HepG2 (cell line): Measurements from ENCODE around the gene DCAF8. TPM values are rescaled to one million over a fixed set of nuclear protein-coding genes. Genes with fewer than 3 reads are reported as not detected.

ENCODE experiments used
- ATAC-seq: fragments of 200-7000 bp; cut with Tn5 transposase; 3 replicates; pipeline ENCODE4 v1.9.1; 2020; ENCODE audit warnings: mild to moderate bottlenecking, moderate library complexity
- BruUV-seq: library from RNA; stranded (reverse); fragments of 400-500 nt; replicated peaks from 2 replicates; lab custom pipeline; 2021; lab: Mats Ljungman, UMichigan
- CTCF ChIA-PET: fragments of 300-600 bp; formaldehyde crosslinking; extraction: SDS; loops from one replicate; lab custom pipeline; 2021; ENCODE audit warnings: low total read pairs, inconsistent platforms, low intra/inter-chr PET ratio; lab: Yijun Ruan, JAX
- POLR2A ChIA-PET: fragments of 350-600 bp; sonication (Branson Sonifier 250); formaldehyde crosslinking; loops from one replicate; lab custom pipeline; 2020; ENCODE audit warnings: antibody characterized with exemption, inconsistent platforms; lab: Yijun Ruan, JAX
- DNase-seq: peaks from one replicate; pipeline ENCODE4 v3.0.0-alpha.2; 2015; ENCODE audit warnings: low spot score
- FAIRE-seq: peaks from 3 replicates; lab custom pipeline; 2011; peaks lifted over from hg19 to GRCh38; lab: Jason Lieb, UNC
- H2AFZ ChIP-seq: one replicate; pipeline ENCODE4 v1.6.1; 2011; ENCODE audit warnings: low read length, inconsistent platforms
- H3K27ac ChIP-seq: fragments of 300-600 bp; 3 replicates; pipeline ENCODE4 v1.8.0; 2011; ENCODE audit warnings: mixed run types, mild to moderate bottlenecking, mixed read lengths, low read length, inconsistent platforms; ENCODE audit not compliant: insufficient read depth; ENCODE audit errors: extremely low read length
- H3K27me3 ChIP-seq, 2 experiments: fragments of 200-600 bp in 1 of 2; 2 replicates in 1 of 2; 3 replicates in 1 of 2; pipeline versions ENCODE4 v1.6.0 to v1.8.0; 2011; ENCODE audit warnings: low read length in 2 of 2, mild to moderate bottlenecking in 2 of 2, moderate library complexity in 2 of 2, inconsistent platforms in 1 of 2; ENCODE audit not compliant: insufficient read depth in 2 of 2, control insufficient read depth in 1 of 2
- H3K36me3 ChIP-seq, 2 experiments: fragments of 200-600 bp in 1 of 2; replicated peaks in 1 of 2; 2 replicates in 1 of 2; 3 replicates in 1 of 2; pipeline versions ENCODE4 v1.5.1 to v1.8.0; 2011; ENCODE audit warnings: low read length in 2 of 2, inconsistent platforms in 1 of 2; ENCODE audit not compliant: insufficient read depth in 2 of 2, control insufficient read depth in 1 of 2
- H3K4me1 ChIP-seq: 2 replicates; pipeline ENCODE4 v1.5.1; 2012; ENCODE audit warnings: low read length, inconsistent platforms; ENCODE audit not compliant: insufficient read depth
- H3K4me2 ChIP-seq: 2 replicates; pipeline ENCODE4 v1.6.0; 2011; ENCODE audit warnings: low read depth, low read length, inconsistent platforms
- H3K4me3 ChIP-seq, 3 experiments: fragments of 200-600 bp in 1 of 3; sonication (generic), shearing (Covaris generic) in 1 of 3; replicated peaks in 1 of 3; 2 replicates each; pipeline ENCODE4 v1.5.1; 2011 to 2016; ENCODE audit warnings: low read length in 3 of 3, inconsistent platforms in 2 of 3, low read depth in 2 of 3, mild to moderate bottlenecking in 2 of 3, control low read depth in 1 of 3, mixed read lengths in 1 of 3; ENCODE audit not compliant: insufficient read depth in 1 of 3
- H3K79me2 ChIP-seq: one replicate; pipeline ENCODE4 v1.6.1; 2011; ENCODE audit warnings: low read length, inconsistent platforms; ENCODE audit not compliant: insufficient read depth
- H3K9ac ChIP-seq: 2 replicates; pipeline ENCODE4 v1.6.0; 2011; ENCODE audit warnings: mild to moderate bottlenecking, low read depth, low read length, inconsistent platforms; ENCODE audit not compliant: insufficient read depth
- H3K9me3 ChIP-seq: 2 replicates; pipeline ENCODE4 v1.5.1; 2012; ENCODE audit warnings: mild to moderate bottlenecking, low read length
- H4K20me1 ChIP-seq: 2 replicates; pipeline ENCODE4 v1.6.0; 2011; ENCODE audit warnings: inconsistent platforms, mild to moderate bottlenecking, low read length, moderate library complexity; ENCODE audit not compliant: insufficient read depth
- AGO1 ChIP-seq: fragments of 200-400 bp; formaldehyde crosslinking; IDR thresholded peaks from 2 replicates; pipeline ENCODE4 v1.6.1; 2017; ENCODE audit warnings: mild to moderate bottlenecking, low read depth, low read length, moderate library complexity; ENCODE audit not compliant: poor library complexity, severe bottlenecking
- HNRNPK ChIP-seq: fragments of 200-400 bp; formaldehyde crosslinking; IDR thresholded peaks from 2 replicates; pipeline ENCODE4 v1.6.1; 2018; ENCODE audit warnings: low read length, low read depth, moderate library complexity, mild to moderate bottlenecking; ENCODE audit not compliant: poor library complexity, severe bottlenecking
- HNRNPLL ChIP-seq: fragments of 200-400 bp; formaldehyde crosslinking; IDR thresholded peaks from 2 replicates; pipeline ENCODE4 v1.6.1; 2017; ENCODE audit warnings: mild to moderate bottlenecking, low read depth, low read length; ENCODE audit not compliant: poor library complexity, severe bottlenecking
- MTA1 ChIP-seq: sonication (generic); formaldehyde crosslinking; IDR thresholded peaks from 2 replicates; pipeline ENCODE4 v1.4.0; 2020; ENCODE audit warnings: missing genetic modification reagents, mild to moderate bottlenecking, borderline replicate concordance
- PRMT3 ChIP-seq: sonication (generic); formaldehyde crosslinking; IDR thresholded peaks from 2 replicates; pipeline ENCODE4 v1.8.1; 2022; ENCODE audit warnings: low read depth, mild to moderate bottlenecking, moderate library complexity, missing genetic modification reagents, borderline replicate concordance
- RFXAP ChIP-seq: sonication (generic); formaldehyde crosslinking; IDR thresholded peaks from 2 replicates; pipeline ENCODE4 v1.4.0; 2020; ENCODE audit warnings: missing genetic modification reagents, borderline replicate concordance
- RXRB ChIP-seq: IDR thresholded peaks from 2 replicates; pipeline ENCODE4 v1.6.1; 2016; ENCODE audit warnings: borderline replicate concordance, missing genetic modification reagents, missing compliant biosample characterization
- TCF7L2 ChIP-seq: IDR thresholded peaks from 2 replicates; pipeline ENCODE4 v1.6.1; 2011; ENCODE audit warnings: mild to moderate bottlenecking, low read depth, low read length, moderate library complexity
- TEAD2 ChIP-seq: sonication (generic); formaldehyde crosslinking; IDR thresholded peaks from 2 replicates; pipeline ENCODE4 v1.9.0; 2021; ENCODE audit warnings: missing genetic modification reagents
- ZNF263 ChIP-seq: sonication (generic); formaldehyde crosslinking; IDR thresholded peaks from 2 replicates; pipeline ENCODE4 v1.4.0; 2020; ENCODE audit warnings: missing genetic modification reagents
- WGBS: methylation state at CpG from one replicate; pipeline ENCODE4 v1.1.6; 2017; ENCODE audit warnings: low lambda C conversion rate; 5-methylcytosine and 5-hydroxymethylcytosine counted together
- in situ Hi-C: cut with HindIII; loops from 2 replicates; pipeline ENCODE4 v1.10.0; 2017; ENCODE audit warnings: low pct_unique_long_range_greater_than_20kb; ENCODE audit not compliant: extremely low pct_ligation_motif_present
- intact Hi-C: fragments of 100-400 bp; cut with micrococcal nuclease; formaldehyde crosslinking; loops from one replicate; pipeline ENCODE4 v1.10.0; 2022; ENCODE audit not compliant: unreplicated experiment
- polyA plus RNA-seq, 8 experiments: library from polyadenylated mRNA; depleted of rRNA in 3 of 8; stranded (reverse) in 7 of 8; unstranded in 1 of 8; fragments of >200 nt; fragmentation: Illumina TruSeq in 4 of 8; extraction: Trizol in 4 of 8; gene quantifications; 2 replicates each; pipeline versions ENCODE4 v1.2.1 to v1.2.3, GENCODE V29; 2011 to 2016; ENCODE audit warnings: low read depth in 4 of 8, missing spikeins in 1 of 8, mixed read lengths in 1 of 8; ENCODE audit not compliant: insufficient read depth in 1 of 8
- total RNA-seq, 5 experiments: library from RNA; depleted of rRNA; stranded (reverse); fragments of >200 nt; fragmentation: Illumina TruSeq; extraction: Trizol; gene quantifications; 2 replicates each; pipeline ENCODE4 v1.2.3, GENCODE V29; 2016; ENCODE audit warnings: low read depth in 1 of 5
- TF ChIP-seq, protein P1 (sequence below): sonication (generic); formaldehyde crosslinking; IDR thresholded peaks from 2 replicates; pipeline ENCODE4 v1.4.0; 2020; ENCODE audit warnings: missing genetic modification reagents
- TF ChIP-seq, protein P2 (sequence below): sonication (generic); formaldehyde crosslinking; IDR thresholded peaks from 2 replicates; pipeline ENCODE4 v1.4.0; 2020; ENCODE audit warnings: missing genetic modification reagents, mild to moderate bottlenecking, borderline replicate concordance

DCAF8 gene
- total and polyA plus RNA-seq, 2 of the 13 experiments (the other 11 are each of a cell fraction or from before 2014, with no cell fraction given) = 73.4 to 79.8 TPM

- WGBS = 95% methylated on average over 4 of the region's 4 CpGs
- TF ChIP-seq RXRB (CRISPR knock-in tag) (no peak), TCF7L2 (no peak), AGO1 (no peak), HNRNPK (no peak), ZNF263 (CRISPR knock-in tag) (no peak), TEAD2 (CRISPR knock-in tag) (no peak), HNRNPLL (no peak), PRMT3 (no peak), MTA1 (CRISPR knock-in tag) (no peak), RFXAP (CRISPR knock-in tag) (no peak)
- TF ChIP-seq, protein P1, sequence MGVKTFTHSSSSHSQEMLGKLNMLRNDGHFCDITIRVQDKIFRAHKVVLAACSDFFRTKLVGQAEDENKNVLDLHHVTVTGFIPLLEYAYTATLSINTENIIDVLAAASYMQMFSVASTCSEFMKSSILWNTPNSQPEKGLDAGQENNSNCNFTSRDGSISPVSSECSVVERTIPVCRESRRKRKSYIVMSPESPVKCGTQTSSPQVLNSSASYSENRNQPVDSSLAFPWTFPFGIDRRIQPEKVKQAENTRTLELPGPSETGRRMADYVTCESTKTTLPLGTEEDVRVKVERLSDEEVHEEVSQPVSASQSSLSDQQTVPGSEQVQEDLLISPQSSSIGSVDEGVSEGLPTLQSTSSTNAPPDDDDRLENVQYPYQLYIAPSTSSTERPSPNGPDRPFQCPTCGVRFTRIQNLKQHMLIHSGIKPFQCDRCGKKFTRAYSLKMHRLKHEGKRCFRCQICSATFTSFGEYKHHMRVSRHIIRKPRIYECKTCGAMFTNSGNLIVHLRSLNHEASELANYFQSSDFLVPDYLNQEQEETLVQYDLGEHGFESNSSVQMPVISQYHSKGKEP (CRISPR knock-in tag) = no peak
- TF ChIP-seq, protein P2, sequence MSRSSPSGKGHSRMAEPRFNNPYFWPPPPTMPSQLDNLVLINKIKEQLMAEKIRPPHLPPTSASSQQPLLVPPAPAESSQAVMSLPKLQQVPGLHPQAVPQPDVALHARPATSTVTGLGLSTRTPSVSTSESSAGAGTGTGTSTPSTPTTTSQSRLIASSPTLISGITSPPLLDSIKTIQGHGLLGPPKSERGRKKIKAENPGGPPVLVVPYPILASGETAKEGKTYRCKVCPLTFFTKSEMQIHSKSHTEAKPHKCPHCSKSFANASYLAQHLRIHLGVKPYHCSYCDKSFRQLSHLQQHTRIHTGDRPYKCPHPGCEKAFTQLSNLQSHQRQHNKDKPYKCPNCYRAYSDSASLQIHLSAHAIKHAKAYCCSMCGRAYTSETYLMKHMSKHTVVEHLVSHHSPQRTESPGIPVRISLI (CRISPR knock-in tag) = no peak
- TF ChIP-seq, all 625 proteins: peak for 0
- no peak overlapping the region for H2AFZ ChIP-seq
- peaks cover 41 to 97% of the 10 kb centered on the region in 2 experiments for H3K36me3 ChIP-seq
- no peak overlapping the region for H3K4me3 ChIP-seq
- no peaks in the 10 kb centered on the region for H3K4me1 ChIP-seq
- in situ Hi-C loops (no loop called here), intact Hi-C loops (no loop called here)
- no TSS peak for BruUV-seq
- no peak overlapping the region for H3K4me2 ChIP-seq
- no peak overlapping the region for H3K9ac ChIP-seq
- H3K79me2 ChIP-seq = no peaks in the 10 kb centered on the region
- POLR2A ChIA-PET = interaction anchor here (1.4 kb wide), 1 partner anchor 36 kb away, joined by 3 read pairs; the partner anchor contains the start of gene DCAF8
- H3K9me3 ChIP-seq = no peaks in the 10 kb centered on the region
- H4K20me1 ChIP-seq = no peaks in the 10 kb centered on the region
- CTCF ChIA-PET = no interaction called here
- no peak for DNase-seq
- H3K27ac ChIP-seq = no peak overlapping the region
- no peak for FAIRE-seq
- ATAC-seq = no peak
- H3K27me3 ChIP-seq = no peaks in the 10 kb centered on the region
Observed at GRCh38 chr1:160227034-160227433, 35.3 kb downstream of the DCAF8 start.
